GM23338 (cell line): ENCODE measurements around the gene TPST2.

Experiments used
- CREB1 ChIP-seq: fragments of 250-450 bp; sonication (Bioruptor Pico); IDR thresholded peaks from 2 replicates; pipeline ENCODE4 v1.5.0; 2020; ENCODE audit warnings: low read depth, mild to moderate bottlenecking, moderate library complexity
- EZH2 ChIP-seq: fragments of 200-600 bp; sonication (generic); IDR thresholded peaks from one replicate; pipeline ENCODE4 v1.8.0; 2017; ENCODE audit warnings: antibody characterized with exemption, mild to moderate bottlenecking, low read depth; ENCODE audit not compliant: unreplicated experiment
- EZH2phosphoT487 ChIP-seq: fragments of 200-600 bp; sonication (generic); IDR thresholded peaks from one replicate; pipeline ENCODE4 v1.8.1; 2018; ENCODE audit warnings: antibody characterized with exemption; ENCODE audit not compliant: unreplicated experiment
- JUNB ChIP-seq: IDR thresholded peaks from one replicate; pipeline ENCODE4 v1.6.1; 2016; ENCODE audit warnings: antibody characterized with exemption; ENCODE audit not compliant: unreplicated experiment
- POLR2AphosphoS5 ChIP-seq: IDR thresholded peaks from 2 replicates; pipeline ENCODE4 v1.6.1; 2016; ENCODE audit warnings: antibody characterized with exemption, low read depth
- TF ChIP-seq, protein P1 (sequence below): IDR thresholded peaks from one replicate; pipeline ENCODE4 v1.6.1; 2018; ENCODE audit warnings: antibody characterized with exemption; ENCODE audit not compliant: unreplicated experiment
- TF ChIP-seq, protein P2 (sequence below), 2 experiments: fragments of 200-600 bp in 1 of 2; sonication (generic) in 1 of 2; conservative IDR thresholded peaks; 2 replicates each; pipeline versions ENCODE4 v1.5.1 to v1.6.1; 2016 to 2017; ENCODE audit warnings: antibody characterized with exemption in 2 of 2, low read depth in 2 of 2, mild to moderate bottlenecking in 2 of 2, moderate library complexity in 1 of 2

DNA sequence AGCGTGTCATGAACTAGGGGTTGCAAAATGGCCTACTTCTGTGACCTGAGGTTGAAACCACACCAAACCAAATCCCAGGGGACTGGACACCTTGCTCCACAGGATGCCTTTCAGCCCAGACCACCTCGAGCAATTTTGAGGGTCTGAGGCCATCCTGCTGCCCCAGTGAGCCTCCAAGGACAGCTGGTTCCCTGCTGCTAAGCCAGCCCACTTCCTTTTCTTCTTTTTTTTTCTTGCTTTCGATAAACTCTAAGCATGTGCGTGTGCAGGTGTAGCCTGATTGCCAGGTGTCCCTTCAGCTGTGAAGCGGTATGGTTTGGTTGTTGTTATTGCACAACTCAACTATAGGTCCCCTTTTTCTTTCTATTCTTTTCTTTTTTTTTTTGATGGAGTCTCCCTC is 25.2 kb upstream of the TPST2 start:
- TF ChIP-seq, protein P1, sequence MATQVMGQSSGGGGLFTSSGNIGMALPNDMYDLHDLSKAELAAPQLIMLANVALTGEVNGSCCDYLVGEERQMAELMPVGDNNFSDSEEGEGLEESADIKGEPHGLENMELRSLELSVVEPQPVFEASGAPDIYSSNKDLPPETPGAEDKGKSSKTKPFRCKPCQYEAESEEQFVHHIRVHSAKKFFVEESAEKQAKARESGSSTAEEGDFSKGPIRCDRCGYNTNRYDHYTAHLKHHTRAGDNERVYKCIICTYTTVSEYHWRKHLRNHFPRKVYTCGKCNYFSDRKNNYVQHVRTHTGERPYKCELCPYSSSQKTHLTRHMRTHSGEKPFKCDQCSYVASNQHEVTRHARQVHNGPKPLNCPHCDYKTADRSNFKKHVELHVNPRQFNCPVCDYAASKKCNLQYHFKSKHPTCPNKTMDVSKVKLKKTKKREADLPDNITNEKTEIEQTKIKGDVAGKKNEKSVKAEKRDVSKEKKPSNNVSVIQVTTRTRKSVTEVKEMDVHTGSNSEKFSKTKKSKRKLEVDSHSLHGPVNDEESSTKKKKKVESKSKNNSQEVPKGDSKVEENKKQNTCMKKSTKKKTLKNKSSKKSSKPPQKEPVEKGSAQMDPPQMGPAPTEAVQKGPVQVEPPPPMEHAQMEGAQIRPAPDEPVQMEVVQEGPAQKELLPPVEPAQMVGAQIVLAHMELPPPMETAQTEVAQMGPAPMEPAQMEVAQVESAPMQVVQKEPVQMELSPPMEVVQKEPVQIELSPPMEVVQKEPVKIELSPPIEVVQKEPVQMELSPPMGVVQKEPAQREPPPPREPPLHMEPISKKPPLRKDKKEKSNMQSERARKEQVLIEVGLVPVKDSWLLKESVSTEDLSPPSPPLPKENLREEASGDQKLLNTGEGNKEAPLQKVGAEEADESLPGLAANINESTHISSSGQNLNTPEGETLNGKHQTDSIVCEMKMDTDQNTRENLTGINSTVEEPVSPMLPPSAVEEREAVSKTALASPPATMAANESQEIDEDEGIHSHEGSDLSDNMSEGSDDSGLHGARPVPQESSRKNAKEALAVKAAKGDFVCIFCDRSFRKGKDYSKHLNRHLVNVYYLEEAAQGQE: no peak
- TF ChIP-seq, protein P2, sequence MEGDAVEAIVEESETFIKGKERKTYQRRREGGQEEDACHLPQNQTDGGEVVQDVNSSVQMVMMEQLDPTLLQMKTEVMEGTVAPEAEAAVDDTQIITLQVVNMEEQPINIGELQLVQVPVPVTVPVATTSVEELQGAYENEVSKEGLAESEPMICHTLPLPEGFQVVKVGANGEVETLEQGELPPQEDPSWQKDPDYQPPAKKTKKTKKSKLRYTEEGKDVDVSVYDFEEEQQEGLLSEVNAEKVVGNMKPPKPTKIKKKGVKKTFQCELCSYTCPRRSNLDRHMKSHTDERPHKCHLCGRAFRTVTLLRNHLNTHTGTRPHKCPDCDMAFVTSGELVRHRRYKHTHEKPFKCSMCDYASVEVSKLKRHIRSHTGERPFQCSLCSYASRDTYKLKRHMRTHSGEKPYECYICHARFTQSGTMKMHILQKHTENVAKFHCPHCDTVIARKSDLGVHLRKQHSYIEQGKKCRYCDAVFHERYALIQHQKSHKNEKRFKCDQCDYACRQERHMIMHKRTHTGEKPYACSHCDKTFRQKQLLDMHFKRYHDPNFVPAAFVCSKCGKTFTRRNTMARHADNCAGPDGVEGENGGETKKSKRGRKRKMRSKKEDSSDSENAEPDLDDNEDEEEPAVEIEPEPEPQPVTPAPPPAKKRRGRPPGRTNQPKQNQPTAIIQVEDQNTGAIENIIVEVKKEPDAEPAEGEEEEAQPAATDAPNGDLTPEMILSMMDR (conservative IDR thresholded peaks at IDR 0.05; ENCODE audit: low read depth in 2 of 2): no peak
- TF ChIP-seq EZH2phosphoT487 (no peak), JUNB (no peak), EZH2 (no peak), POLR2AphosphoS5 (no peak), CREB1 (no peak)
